Ectodermal cell (in vitro differentiated cells): ENCODE measurements around the gene CCL11.

ENCODE experiments used
- H3K27ac ChIP-seq: 2 replicates; pipeline ENCODE4 v1.7.0; 2013; ENCODE audit warnings: mild to moderate bottlenecking, low read depth, low read length; ENCODE audit not compliant: insufficient read depth, poor library complexity, severe bottlenecking
- H3K27me3 ChIP-seq: 2 replicates; pipeline ENCODE4 v1.7.0; 2013; ENCODE audit warnings: mild to moderate bottlenecking, low read length; ENCODE audit not compliant: insufficient read depth, control insufficient read depth, poor library complexity, severe bottlenecking
- H3K36me3 ChIP-seq: one replicate; pipeline ENCODE4 v1.7.0; 2013; ENCODE audit warnings: low read length; ENCODE audit not compliant: control insufficient read depth, insufficient read depth
- H3K4me1 ChIP-seq: one replicate; pipeline ENCODE4 v1.7.0; 2013; ENCODE audit warnings: low read length; ENCODE audit not compliant: control insufficient read depth, insufficient read depth
- H3K4me3 ChIP-seq: 2 replicates; pipeline ENCODE4 v1.7.0; 2013; ENCODE audit warnings: low read depth, low read length, control low read depth; ENCODE audit not compliant: insufficient read depth
- H3K9me3 ChIP-seq: 2 replicates; pipeline ENCODE4 v1.7.0; 2013; ENCODE audit warnings: mild to moderate bottlenecking, low read length, moderate library complexity; ENCODE audit not compliant: control insufficient read depth
- WGBS, 2 experiments: methylation state at CpG; one replicate each; pipeline ENCODE4 v1.1.7; 2013; ENCODE audit warnings: missing lambda C conversion rate in 2 of 2; 5-methylcytosine and 5-hydroxymethylcytosine counted together

Gene CCL11

GRCh38 chr17:34305061-34305460, 19.5 kb downstream of the CCL11 start:
- no peaks in the 10 kb centered on the region for H3K36me3 ChIP-seq
- H3K9me3 ChIP-seq: no peaks in the 10 kb centered on the region
- no peak overlapping the region for H3K4me3 ChIP-seq
- no peaks in the 10 kb centered on the region for H3K27me3 ChIP-seq
- no peak overlapping the region for H3K27ac ChIP-seq
- 88 to 96% methylated on average over 4 of the region's 4 CpGs for WGBS, 2 experiments
- H3K4me1 ChIP-seq: no peaks in the 10 kb centered on the region

DNA sequence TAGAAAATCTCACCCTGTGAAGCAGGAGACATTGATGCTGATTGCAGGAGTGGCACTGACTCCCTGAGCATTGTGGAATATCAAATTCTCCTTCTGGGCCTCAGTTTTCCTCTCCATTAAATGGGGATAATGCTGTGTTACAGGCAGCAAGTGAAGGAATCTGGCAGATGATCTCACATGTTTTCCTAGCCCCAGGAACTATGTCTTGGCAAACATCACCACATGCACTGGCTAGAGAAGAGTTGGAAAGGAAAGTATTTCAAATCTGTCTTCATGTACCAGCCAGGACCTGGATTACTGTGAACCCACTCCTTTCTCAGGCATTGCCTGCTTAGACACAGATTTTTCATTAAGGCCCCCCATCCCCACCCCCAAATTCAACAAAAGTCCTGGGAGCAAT, 20.1 kb downstream of the CCL11 start:
- no peak overlapping the region for H3K27ac ChIP-seq
- no peaks in the 10 kb centered on the region for H3K27me3 ChIP-seq
- no peak overlapping the region for H3K4me3 ChIP-seq
- H3K4me1 ChIP-seq: no peaks in the 10 kb centered on the region
- no peaks in the 10 kb centered on the region for H3K36me3 ChIP-seq
- H3K9me3 ChIP-seq: no peaks in the 10 kb centered on the region

- no peaks in the 10 kb centered on the region for H3K4me1 ChIP-seq
- no peak overlapping the region for H3K27ac ChIP-seq
- no peaks in the 10 kb centered on the region for H3K36me3 ChIP-seq
- no peak overlapping the region for H3K4me3 ChIP-seq
- H3K27me3 ChIP-seq: no peaks in the 10 kb centered on the region
- no peaks in the 10 kb centered on the region for H3K9me3 ChIP-seq
- 67 to 71% methylated on average over 3 of the region's 3 CpGs for WGBS, 2 experiments
These were observed 20.9 kb downstream of the CCL11 start for GRCh38 chr17:34306466-34306865.

DNA sequence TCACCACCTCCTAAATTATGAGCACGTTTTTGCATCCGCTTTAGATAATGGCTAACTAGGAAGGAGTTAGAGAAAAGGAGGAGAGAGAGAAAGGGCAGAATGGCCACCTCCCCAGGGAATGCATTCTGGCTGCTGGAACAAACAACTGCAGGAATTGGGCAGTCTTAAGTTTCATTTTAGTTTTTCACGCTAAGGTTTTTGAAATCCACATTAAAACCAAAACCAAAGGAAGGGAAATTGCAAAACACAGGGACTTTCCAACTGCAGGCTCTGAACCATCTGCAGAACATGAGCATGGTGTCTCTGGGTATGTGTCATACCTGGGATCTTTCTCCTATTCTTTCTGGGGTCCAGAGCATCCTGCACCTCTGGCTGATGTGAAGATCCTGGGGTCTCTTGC, 21.6 kb downstream of the CCL11 start:
- no peak overlapping the region for H3K27ac ChIP-seq
- WGBS, 2 experiments: 69 to 94% methylated on average over 2 to 3 of the region's 3 CpGs
- H3K9me3 ChIP-seq: no peaks in the 10 kb centered on the region
- H3K36me3 ChIP-seq: no peaks in the 10 kb centered on the region
- no peaks in the 10 kb centered on the region for H3K27me3 ChIP-seq
- no peaks in the 10 kb centered on the region for H3K4me1 ChIP-seq
- no peak overlapping the region for H3K4me3 ChIP-seq

- H3K9me3 ChIP-seq: no peaks in the 10 kb centered on the region
- H3K4me3 ChIP-seq: no peak overlapping the region
- no peak overlapping the region for H3K27ac ChIP-seq
- H3K4me1 ChIP-seq: no peaks in the 10 kb centered on the region
- no peaks in the 10 kb centered on the region for H3K27me3 ChIP-seq
- H3K36me3 ChIP-seq: no peaks in the 10 kb centered on the region
These were observed 22.8 kb downstream of the CCL11 start for GRCh38 chr17:34308371-34308770.

- Histone ChIP-seq H3K36me3 (no peaks in the 10 kb centered on the region), H3K4me1 (no peaks in the 10 kb centered on the region), H3K27me3 (peaks cover 4% of the 10 kb centered on the region), H3K27ac (no peak overlapping the region), H3K4me3 (no peak overlapping the region), H3K9me3 (no peaks in the 10 kb centered on the region)
- 87 to 92% methylated on average over 5 to 7 of the region's 7 CpGs for WGBS, 2 experiments
These were observed 25.7 kb downstream of the CCL11 start for GRCh38 chr17:34311291-34311690.

GRCh38 chr17:34312080-34312479, 26.5 kb downstream of the CCL11 start:
- H3K27me3 ChIP-seq: peaks cover 4% of the 10 kb centered on the region
- no peak overlapping the region for H3K4me3 ChIP-seq
- 69 to 71% methylated on average over 4 to 5 of the region's 5 CpGs for WGBS, 2 experiments

DNA sequence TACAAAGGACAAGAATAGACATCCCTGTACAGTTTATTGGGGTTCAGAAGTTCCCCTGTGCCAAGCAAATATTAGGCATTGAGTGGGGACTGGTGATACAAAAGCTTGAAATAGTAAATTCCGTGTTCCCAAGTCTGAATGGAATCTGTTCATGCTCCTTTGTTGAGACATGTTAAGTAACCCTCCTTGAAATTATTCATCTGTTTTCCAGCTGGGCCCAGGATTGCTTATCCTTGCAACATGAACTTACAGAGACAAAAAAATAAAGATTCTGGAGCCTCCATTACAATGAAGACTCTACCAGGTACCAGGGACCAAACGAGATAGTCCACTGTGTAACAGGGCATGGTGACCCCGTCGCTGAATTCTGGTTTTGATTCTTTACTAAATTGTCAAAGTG, 27.6 kb downstream of the CCL11 start:
- Histone ChIP-seq H3K27me3 (peaks cover 4% of the 10 kb centered on the region), H3K4me3 (no peak overlapping the region), H3K9me3 (no peaks in the 10 kb centered on the region), H3K36me3 (no peaks in the 10 kb centered on the region), H3K4me1 (no peaks in the 10 kb centered on the region), H3K27ac (no peak overlapping the region)
- WGBS, 2 experiments: 93 to 97% methylated on average over 4 of the region's 4 CpGs

More at GRCh38 chr17:34312080-34312479, 26.5 kb downstream of the CCL11 start:
- no peak overlapping the region for H3K27ac ChIP-seq
- H3K4me1 ChIP-seq: no peaks in the 10 kb centered on the region
- no peaks in the 10 kb centered on the region for H3K9me3 ChIP-seq
- H3K36me3 ChIP-seq: no peaks in the 10 kb centered on the region

- 88 to 91% methylated on average over 4 of the region's 4 CpGs for WGBS, 2 experiments
- H3K27me3 ChIP-seq: peaks cover 4% of the 10 kb centered on the region
- H3K4me3 ChIP-seq: no peak overlapping the region
- no peaks in the 10 kb centered on the region for H3K36me3 ChIP-seq
- H3K4me1 ChIP-seq: no peaks in the 10 kb centered on the region
- H3K27ac ChIP-seq: no peak overlapping the region
- H3K9me3 ChIP-seq: no peaks in the 10 kb centered on the region
These were observed 28.7 kb downstream of the CCL11 start for GRCh38 chr17:34314279-34314678.

- no peak overlapping the region for H3K27ac ChIP-seq
- H3K4me1 ChIP-seq: no peaks in the 10 kb centered on the region
- 55 to 64% methylated on average over 3 of the region's 3 CpGs for WGBS, 2 experiments
- no peak overlapping the region for H3K4me3 ChIP-seq
- no peaks in the 10 kb centered on the region for H3K9me3 ChIP-seq
- H3K27me3 ChIP-seq: peaks cover 4% of the 10 kb centered on the region
- H3K36me3 ChIP-seq: no peaks in the 10 kb centered on the region
These were observed 32.9 kb downstream of the CCL11 start for GRCh38 chr17:34318474-34318873.

- 93 to 96% methylated on average over 2 of the region's 2 CpGs for WGBS, 2 experiments
- peaks cover 1% of the 10 kb centered on the region for H3K27me3 ChIP-seq
- no peaks in the 10 kb centered on the region for H3K36me3 ChIP-seq
- H3K4me1 ChIP-seq: no peaks in the 10 kb centered on the region
- no peaks in the 10 kb centered on the region for H3K9me3 ChIP-seq
- no peak within 1 kb of the TSS for H3K27ac ChIP-seq
- H3K4me3 ChIP-seq: no peak within 1 kb of the TSS
These were observed 33.5 kb downstream of the CCL11 start, which contains the start of gene CCL8 for GRCh38 chr17:34319039-34319483. CCL8 (plus strand) TSS chr17:34319435; CDS start chr17:34319502, 67 bp downstream.
